NB4 (cell line): ENCODE measurements around the gene DEFB115.
A peak's percentile ranks its signal among the peaks of the same experiment; 100 is the strongest.

Experiments used
- DNase-seq: peaks from one replicate; pipeline ENCODE4 v3.0.0; 2010; ENCODE audit warnings: low read depth
- H3K4me3 ChIP-seq: one replicate; pipeline ENCODE4 v1.5.1; 2011; ENCODE audit warnings: mild to moderate bottlenecking, low read depth, low read length, moderate library complexity
- CTCF ChIP-seq: IDR thresholded peaks from one replicate; pipeline ENCODE4 v1.5.1; 2012; ENCODE audit warnings: low read depth, low read length
- MAX ChIP-seq: IDR thresholded peaks from 2 replicates; pipeline ENCODE4 v1.6.1; 2011; ENCODE audit warnings: low read depth, low read length
- MYC ChIP-seq: IDR thresholded peaks from 2 replicates; pipeline ENCODE4 v1.6.1; 2011; ENCODE audit warnings: low read depth, low read length
- POLR2A ChIP-seq: IDR thresholded peaks from 2 replicates; pipeline ENCODE4 v1.6.1; 2011; ENCODE audit warnings: mild to moderate bottlenecking; ENCODE audit not compliant: insufficient read length; ENCODE audit errors: extremely low read depth

The DEFB115 gene

GRCh38 chr20:31257364-31257763 lies at the start of gene DEFB115:
Gene DEFB115, plus strand, starts transcription at chr20:31257664. Its CDS starts 0 bp downstream, at chr20:31257664.
- no peak within 1 kb of the TSS for H3K4me3 ChIP-seq
- no peak for DNase-seq
- TF ChIP-seq POLR2A: no peak
- TF ChIP-seq MYC: no peak
- no peak for TF ChIP-seq CTCF

GRCh38 chr20:31236953-31237352 lies 20.5 kb upstream of the DEFB115 start:
- no peak overlapping the region for H3K4me3 ChIP-seq
- no peak for DNase-seq

GRCh38 chr20:31237763-31238162 lies 19.7 kb upstream of the DEFB115 start:
- no peak for DNase-seq
- no peak overlapping the region for H3K4me3 ChIP-seq
- TF ChIP-seq CTCF (no peak), MAX (no peak), MYC (no peak), POLR2A (no peak)

More at GRCh38 chr20:31236953-31237352, 20.5 kb upstream of the DEFB115 start:
- TF ChIP-seq MYC: no peak
- no peak for TF ChIP-seq MAX
- no peak for TF ChIP-seq CTCF
- TF ChIP-seq POLR2A: no peak

- H3K4me3 ChIP-seq: no peak overlapping the region
- DNase-seq: no peak
- TF ChIP-seq MYC (no peak), POLR2A (no peak), CTCF (no peak), MAX (no peak)
These were observed 18.3 kb upstream of the DEFB115 start for GRCh38 chr20:31239139-31239538.

- no peak overlapping the region for H3K4me3 ChIP-seq
- TF ChIP-seq MYC (no peak), CTCF (no peak), MAX (no peak), POLR2A (no peak)
- no peak for DNase-seq
These were observed 505 bp upstream of the DEFB115 start for GRCh38 chr20:31256959-31257358.

GRCh38 chr20:31260326-31260932 lies 3.0 kb downstream of the DEFB115 start:
- peak; percentile 63 for DNase-seq
- H3K4me3 ChIP-seq: no peak overlapping the region
- TF ChIP-seq CTCF (peak; percentile 71), MAX (no peak), POLR2A (no peak), MYC (no peak)
